GM12875 (cell line): ENCODE measurements around the gene GOLGA8M.
"Not testable (repeated sequence)": the region's sequence is repeated elsewhere in the genome, so short reads cannot be mapped to it uniquely, and the experiment has no call there.

Source experiments
- H3K4me3 ChIP-seq: one replicate; pipeline ENCODE4 v1.5.1; 2011; ENCODE audit warnings: low read depth, low read length, control low read depth
- CTCF ChIP-seq: IDR thresholded peaks from 2 replicates; pipeline ENCODE4 v1.5.1; 2011; ENCODE audit warnings: low read depth, mild to moderate bottlenecking, control low read depth, inconsistent platforms, low read length, moderate library complexity, borderline replicate concordance; ENCODE audit not compliant: insufficient read depth

The GOLGA8M gene

GRCh38 chr15:28712270-28712669 is at the start of gene GOLGA8M:
Gene GOLGA8M, minus strand, starts transcription at chr15:28712421. Its CDS starts 98 bp downstream, at chr15:28712323.
- not testable (repeated sequence) for H3K4me3 ChIP-seq

- H3K4me3 ChIP-seq, result not testable (repeated sequence)
Measured at GRCh38 chr15:28742890-28743289, 30.7 kb upstream of the GOLGA8M start.

GRCh38 chr15:28738590-28739292 is 26.5 kb upstream of the GOLGA8M start:
- H3K4me3 ChIP-seq, result not testable (repeated sequence)

GRCh38 chr15:28738200-28738561 is 26.0 kb upstream of the GOLGA8M start:
- not testable (repeated sequence) for H3K4me3 ChIP-seq

GRCh38 chr15:28737521-28738199 is 25.4 kb upstream of the GOLGA8M start:
- not testable (repeated sequence) for H3K4me3 ChIP-seq

- not testable (repeated sequence) for H3K4me3 ChIP-seq
Measured at GRCh38 chr15:28728061-28728460, 15.8 kb upstream of the GOLGA8M start.

- not testable (repeated sequence) for H3K4me3 ChIP-seq
Measured at GRCh38 chr15:28727026-28727425, 14.8 kb upstream of the GOLGA8M start.

- H3K4me3 ChIP-seq, result no peak overlapping the region
- TF ChIP-seq CTCF, result no peak
Measured at GRCh38 chr15:28726102-28726501, 13.9 kb upstream of the GOLGA8M start.

- no peak for TF ChIP-seq CTCF
- no peak overlapping the region for H3K4me3 ChIP-seq
Measured at GRCh38 chr15:28725556-28725955, 13.3 kb upstream of the GOLGA8M start.

- H3K4me3 ChIP-seq, result not testable (repeated sequence)
Measured at GRCh38 chr15:28723986-28724385, 11.8 kb upstream of the GOLGA8M start.

GRCh38 chr15:28719626-28720025 is 7.4 kb upstream of the GOLGA8M start:
- H3K4me3 ChIP-seq, result not testable (repeated sequence)

GRCh38 chr15:28718576-28718975 is 6.4 kb upstream of the GOLGA8M start:
- H3K4me3 ChIP-seq, result not testable (repeated sequence)

- H3K4me3 ChIP-seq, result not testable (repeated sequence)
Measured at GRCh38 chr15:28714176-28714575, 2.0 kb upstream of the GOLGA8M start.

- H3K4me3 ChIP-seq, result not testable (repeated sequence)
Measured at GRCh38 chr15:28703927-28704326, 8.3 kb downstream of the GOLGA8M start.

- not testable (repeated sequence) for H3K4me3 ChIP-seq
Measured at GRCh38 chr15:28702427-28702826, 9.8 kb downstream of the GOLGA8M start.

- not testable (repeated sequence) for H3K4me3 ChIP-seq
Measured at GRCh38 chr15:28694006-28694751, 18.0 kb downstream of the GOLGA8M start.

GRCh38 chr15:28693021-28693420 is 19.2 kb downstream of the GOLGA8M start:
- H3K4me3 ChIP-seq, result not testable (repeated sequence)

- H3K4me3 ChIP-seq, result not testable (repeated sequence)
Measured at GRCh38 chr15:28673533-28673932, 38.7 kb downstream of the GOLGA8M start.
